ENCODE data around the gene JMJD1C. TPM values are rescaled to one million over a fixed set of nuclear protein-coding genes. Genes with fewer than 3 reads are reported as not detected.
"Not testable (repeated sequence)": the region's sequence is repeated elsewhere in the genome, so short reads cannot be mapped to it uniquely, and the experiment has no call there.

JMJD1C gene
- total RNA-seq, 4 donors from 2014 or later: 41.6 to 77.8 (median 56.9) TPM

DNA sequence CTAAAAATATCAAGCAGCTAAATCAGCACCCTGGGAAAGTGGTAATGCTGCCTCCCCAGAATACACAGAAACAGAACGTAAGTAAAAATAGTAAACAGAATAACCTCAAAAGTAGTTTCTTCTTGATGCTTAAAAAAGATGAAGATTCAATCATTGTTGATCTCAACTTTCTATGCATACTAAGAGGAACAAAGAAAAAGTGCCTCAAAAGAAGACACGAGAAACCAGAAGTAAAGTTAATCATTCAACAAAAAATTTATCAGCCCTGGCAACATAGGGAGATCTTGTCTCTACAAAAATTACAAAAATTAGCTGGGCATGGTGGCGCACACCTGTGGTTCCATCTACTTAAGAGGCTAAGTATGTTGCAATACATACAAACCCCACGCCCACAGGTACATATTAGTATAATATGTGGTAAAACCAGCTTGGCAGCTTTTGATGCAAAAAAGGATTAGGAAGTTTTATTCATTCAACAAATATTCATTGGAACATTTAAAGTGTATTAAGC is 179.0 kb downstream of the JMJD1C start:
- 65 to 75% methylated on average over 4 of the region's 4 CpGs for WGBS, 2 donors
- H3K27me3 ChIP-seq: no peaks in the 10 kb centered on the region
- no peak for DNase-seq
- H3K4me1 ChIP-seq: peaks cover 0 to 4% (median 0%) of the 10 kb centered on the region in 3 donors
- intact Hi-C loops (cut with DNase I): no loop called here
- no peak overlapping the region for H3K27ac ChIP-seq
- TF ChIP-seq POLR2A (IDR thresholded peaks at IDR 0.05): no peak
- no peak for TF ChIP-seq CTCF (IDR thresholded peaks at IDR 0.05)
- no peaks in the 10 kb centered on the region for H3K36me3 ChIP-seq
- H3K4me3 ChIP-seq: no peak overlapping the region
- peaks cover 0 to 11% (median 7%) of the 10 kb centered on the region in 3 donors for H3K9me3 ChIP-seq

- H3K27me3 ChIP-seq: no peaks in the 10 kb centered on the region
- 75 to 89% methylated on average over 5 of the region's 5 CpGs for WGBS, 2 donors
Observed at GRCh38 chr10:63286340-63286739, 179.4 kb downstream of the JMJD1C start.

GRCh38 chr10:63283901-63284300 is 181.9 kb downstream of the JMJD1C start:
- intact Hi-C loops (cut with DNase I); H3K36me3 ChIP-seq; H3K27ac ChIP-seq; DNase-seq; H3K4me1 ChIP-seq; H3K4me3 ChIP-seq; H3K27me3 ChIP-seq: not testable (repeated sequence)
- H3K9me3 ChIP-seq: peaks cover 0 to 11% (median 7%) of the 10 kb centered on the region in 3 donors
- WGBS, 2 donors: 84 to 95% methylated on average over 6 of the region's 6 CpGs

More at GRCh38 chr10:63286340-63286739, 179.4 kb downstream of the JMJD1C start:
- TF ChIP-seq CTCF (IDR thresholded peaks at IDR 0.05) (no peak), POLR2A (IDR thresholded peaks at IDR 0.05) (no peak)
- Histone ChIP-seq H3K4me1 (peaks cover 0 to 4% (median 0%) of the 10 kb centered on the region in 3 donors), H3K9me3 (peaks cover 0 to 11% (median 7%) of the 10 kb centered on the region in 3 donors), H3K27ac (no peak overlapping the region), H3K4me3 (no peak overlapping the region), H3K36me3 (no peaks in the 10 kb centered on the region)
- intact Hi-C loops (cut with DNase I): no loop called here
- no peak for DNase-seq

GRCh38 chr10:63283093-63283492 is 182.7 kb downstream of the JMJD1C start:
- H3K9me3 ChIP-seq: peaks cover 0 to 11% (median 7%) of the 10 kb centered on the region in 3 donors
- no peak overlapping the region for H3K4me3 ChIP-seq
- no peak overlapping the region for H3K27ac ChIP-seq
- H3K4me1 ChIP-seq: peaks cover 0 to 4% (median 0%) of the 10 kb centered on the region in 3 donors
- intact Hi-C loops (cut with DNase I): no loop called here
- no peaks in the 10 kb centered on the region for H3K27me3 ChIP-seq
- no peaks in the 10 kb centered on the region for H3K36me3 ChIP-seq
- no peak for DNase-seq
- WGBS, 2 donors: 100% methylated on average over 2 of the region's 2 CpGs; no CpG with 5 or more reads in 1 of the 2 donors
- TF ChIP-seq POLR2A (IDR thresholded peaks at IDR 0.05): no peak
- TF ChIP-seq CTCF (IDR thresholded peaks at IDR 0.05): no peak

DNA sequence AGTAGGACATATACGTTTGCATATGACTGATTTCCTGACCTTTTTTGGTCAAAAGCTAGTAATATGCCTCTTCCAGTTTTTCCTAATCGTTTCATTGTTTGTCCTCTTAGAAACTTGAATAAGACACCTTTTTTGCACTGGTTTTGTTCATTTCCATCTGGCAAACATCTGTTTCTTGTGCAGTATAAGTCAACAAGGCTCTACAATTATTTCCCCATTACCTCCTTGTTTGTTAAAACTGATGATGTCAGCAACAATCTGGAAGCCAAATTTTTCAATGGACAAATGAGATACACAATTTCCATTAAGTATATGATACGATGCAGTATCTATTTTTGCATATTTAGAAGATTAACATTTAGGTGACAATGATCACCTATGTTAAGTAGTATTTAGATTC is 183.8 kb downstream of the JMJD1C start:
- H3K4me1 ChIP-seq: peaks cover 0 to under 1% (median 0%) of the 10 kb centered on the region in 3 donors

More for the DNA sequence above, 183.8 kb downstream of the JMJD1C start:
- no peak for DNase-seq
- no peaks in the 10 kb centered on the region for H3K36me3 ChIP-seq
- TF ChIP-seq POLR2A (IDR thresholded peaks at IDR 0.05) (no peak), CTCF (IDR thresholded peaks at IDR 0.05) (no peak)
- H3K9me3 ChIP-seq: peaks cover 0 to 11% (median 6%) of the 10 kb centered on the region in 3 donors
- H3K27ac ChIP-seq: no peak overlapping the region
- intact Hi-C loops (cut with DNase I): no loop called here
- no peak overlapping the region for H3K4me3 ChIP-seq
- WGBS, 2 donors: 75 to 79% methylated on average over 3 of the region's 3 CpGs
- no peaks in the 10 kb centered on the region for H3K27me3 ChIP-seq
